ENCODE results near the gene PRKCB.

- TF ChIP-seq CTCF (optimal IDR thresholded peaks at IDR 0.05 in 1 of 3, IDR thresholded peaks at IDR 0.05 in 1 of 3, conservative IDR thresholded peaks at IDR 0.05 in 1 of 3; ENCODE audit: extremely low read depth in 1 of 3, insufficient read depth in 2 of 3, low read length in 3 of 3) (no peak), EZH2 (IDR thresholded peaks at IDR 0.05; ENCODE audit: low read length) (no peak)
These were observed 4.5 kb downstream of the PRKCB start for GRCh38 chr16:23840310-23840709.

Measured in keratinocyte (primary cell).